ENCODE measurements around the gene UBR3. TPM values are rescaled to one million over a fixed set of nuclear protein-coding genes. Genes with fewer than 3 reads are reported as not detected.

Gene UBR3
- total RNA-seq, 1 donor from 2014 or later = 47.7 TPM

GRCh38 chr2:170031288-170031687, 204.0 kb downstream of the UBR3 start:
- TF ChIP-seq CTCF (IDR thresholded peaks at IDR 0.05; ENCODE audit: unreplicated experiment) = no peak
- H3K27me3 Mint-ChIP-seq (ENCODE audit: low read depth) = no peaks in the 10 kb centered on the region
- H3K4me1 Mint-ChIP-seq = no peaks in the 10 kb centered on the region
- H3K27ac Mint-ChIP-seq = no peak overlapping the region
- peaks cover 51% of the 10 kb centered on the region for H3K36me3 Mint-ChIP-seq
- peaks cover 35% of the 10 kb centered on the region for H3K9me3 Mint-ChIP-seq
- no peak overlapping the region for H3K4me3 Mint-ChIP-seq
- no peak for DNase-seq (ENCODE audit: low spot score in 2 of 2, unreplicated experiment in 2 of 2)

- Mint-ChIP-seq H3K9me3 (peaks cover 35% of the 10 kb centered on the region), H3K4me3 (no peak overlapping the region), H3K27me3 (ENCODE audit: low read depth) (no peaks in the 10 kb centered on the region), H3K4me1 (no peaks in the 10 kb centered on the region), H3K36me3 (peaks cover 43% of the 10 kb centered on the region), H3K27ac (no peak overlapping the region)
- DNase-seq (ENCODE audit: low spot score in 2 of 2, unreplicated experiment in 2 of 2) = no peak
- TF ChIP-seq CTCF (IDR thresholded peaks at IDR 0.05; ENCODE audit: unreplicated experiment) = no peak
Measured at GRCh38 chr2:170034596-170034995, 207.3 kb downstream of the UBR3 start.

- TF ChIP-seq CTCF (IDR thresholded peaks at IDR 0.05; ENCODE audit: unreplicated experiment) = no peak
- H3K4me3 Mint-ChIP-seq = no peak overlapping the region
- H3K9me3 Mint-ChIP-seq = peaks cover 16% of the 10 kb centered on the region
- H3K36me3 Mint-ChIP-seq = peaks cover 23% of the 10 kb centered on the region
- DNase-seq (ENCODE audit: low spot score in 2 of 2, unreplicated experiment in 2 of 2) = no peak
- H3K27me3 Mint-ChIP-seq (ENCODE audit: low read depth) = no peaks in the 10 kb centered on the region
- H3K27ac Mint-ChIP-seq = no peak overlapping the region
- no peaks in the 10 kb centered on the region for H3K4me1 Mint-ChIP-seq
Measured at GRCh38 chr2:170038734-170039133, 211.5 kb downstream of the UBR3 start.

GRCh38 chr2:170039401-170040172, 212.3 kb downstream of the UBR3 start:
- TF ChIP-seq CTCF (IDR thresholded peaks at IDR 0.05; ENCODE audit: unreplicated experiment) = no peak
- no peak overlapping the region for H3K27ac Mint-ChIP-seq
- H3K27me3 Mint-ChIP-seq (ENCODE audit: low read depth) = no peaks in the 10 kb centered on the region
- no peak overlapping the region for H3K4me3 Mint-ChIP-seq
- DNase-seq (ENCODE audit: low spot score in 2 of 2, unreplicated experiment in 2 of 2) = no peak
- H3K9me3 Mint-ChIP-seq = peaks cover 9% of the 10 kb centered on the region
- H3K36me3 Mint-ChIP-seq = peaks cover 17% of the 10 kb centered on the region
- no peaks in the 10 kb centered on the region for H3K4me1 Mint-ChIP-seq

GRCh38 chr2:170044751-170045478, 217.7 kb downstream of the UBR3 start:
- Mint-ChIP-seq H3K36me3 (peaks cover 10% of the 10 kb centered on the region), H3K4me3 (no peak overlapping the region), H3K4me1 (no peaks in the 10 kb centered on the region), H3K9me3 (no peaks in the 10 kb centered on the region), H3K27me3 (ENCODE audit: low read depth) (no peaks in the 10 kb centered on the region), H3K27ac (no peak overlapping the region)
- no peak for TF ChIP-seq CTCF (IDR thresholded peaks at IDR 0.05; ENCODE audit: unreplicated experiment)
- DNase-seq (ENCODE audit: low spot score in 2 of 2, unreplicated experiment in 2 of 2) = no peak
